ENCODE data around the gene GFAP.

The GFAP gene

DNA sequence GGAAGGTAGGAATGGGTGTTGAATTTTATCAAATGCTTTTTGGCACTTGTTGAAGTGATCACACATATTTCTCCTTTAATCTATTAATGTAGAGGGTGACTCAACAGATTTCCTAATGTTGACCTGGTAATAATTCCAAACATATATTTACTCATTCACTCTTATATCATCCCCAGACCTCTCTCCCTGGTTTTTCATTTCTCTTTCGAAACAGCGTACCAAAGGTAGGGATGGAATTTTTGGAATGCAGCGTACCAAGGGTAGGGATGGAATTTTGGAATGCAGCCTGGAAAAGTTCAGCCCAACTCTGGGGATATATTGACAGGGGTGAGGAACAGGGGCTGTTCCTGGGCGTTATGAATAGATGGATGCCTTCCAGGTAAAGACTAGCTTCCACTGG lies 25.0 kb upstream of the GFAP start:
- TF ChIP-seq, protein P1, sequence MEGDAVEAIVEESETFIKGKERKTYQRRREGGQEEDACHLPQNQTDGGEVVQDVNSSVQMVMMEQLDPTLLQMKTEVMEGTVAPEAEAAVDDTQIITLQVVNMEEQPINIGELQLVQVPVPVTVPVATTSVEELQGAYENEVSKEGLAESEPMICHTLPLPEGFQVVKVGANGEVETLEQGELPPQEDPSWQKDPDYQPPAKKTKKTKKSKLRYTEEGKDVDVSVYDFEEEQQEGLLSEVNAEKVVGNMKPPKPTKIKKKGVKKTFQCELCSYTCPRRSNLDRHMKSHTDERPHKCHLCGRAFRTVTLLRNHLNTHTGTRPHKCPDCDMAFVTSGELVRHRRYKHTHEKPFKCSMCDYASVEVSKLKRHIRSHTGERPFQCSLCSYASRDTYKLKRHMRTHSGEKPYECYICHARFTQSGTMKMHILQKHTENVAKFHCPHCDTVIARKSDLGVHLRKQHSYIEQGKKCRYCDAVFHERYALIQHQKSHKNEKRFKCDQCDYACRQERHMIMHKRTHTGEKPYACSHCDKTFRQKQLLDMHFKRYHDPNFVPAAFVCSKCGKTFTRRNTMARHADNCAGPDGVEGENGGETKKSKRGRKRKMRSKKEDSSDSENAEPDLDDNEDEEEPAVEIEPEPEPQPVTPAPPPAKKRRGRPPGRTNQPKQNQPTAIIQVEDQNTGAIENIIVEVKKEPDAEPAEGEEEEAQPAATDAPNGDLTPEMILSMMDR (conservative IDR thresholded peaks at IDR 0.05): no peak
- H3K27ac ChIP-seq: no peak overlapping the region

DNA sequence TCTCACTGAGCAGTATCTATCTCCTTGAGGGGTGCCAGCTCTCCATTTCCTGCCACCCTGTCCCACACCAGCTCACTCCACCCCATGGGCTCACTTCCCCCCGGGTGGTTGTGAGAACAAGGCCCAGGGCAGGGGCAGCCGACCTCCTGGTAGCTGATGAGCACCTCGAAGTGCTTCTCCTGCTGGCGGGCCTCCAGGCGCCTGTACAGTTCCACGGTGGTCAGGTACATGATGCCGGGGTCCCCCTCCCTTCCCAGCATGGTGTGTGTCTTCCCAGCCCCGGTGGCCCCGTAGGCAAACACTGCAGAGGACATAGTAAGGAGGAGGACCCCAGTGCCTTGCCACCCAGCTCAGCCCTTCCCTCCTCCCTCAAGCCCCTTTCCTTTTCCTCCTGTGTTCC lies 19.8 kb upstream of the GFAP start:
- TF ChIP-seq, protein P1 (conservative IDR thresholded peaks at IDR 0.05): no peak
- H3K27ac ChIP-seq: no peak overlapping the region

DNA sequence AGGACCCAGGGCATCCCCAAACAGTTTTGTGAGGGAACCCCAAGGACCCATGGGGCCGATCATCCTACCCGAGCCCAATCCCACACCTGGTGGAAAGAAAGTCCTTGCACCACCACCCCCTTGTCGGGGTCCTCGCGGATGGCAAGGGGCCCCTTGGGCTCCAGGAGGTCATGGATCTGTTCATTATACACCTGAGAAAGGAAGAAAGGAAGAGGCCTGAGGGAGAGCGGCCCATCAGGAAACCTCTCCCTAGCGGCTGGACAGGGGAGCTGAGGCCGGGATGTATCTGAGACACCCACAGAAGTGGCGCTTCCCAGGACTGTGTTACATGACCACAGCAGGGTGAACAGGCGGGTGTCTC lies 19.4 kb upstream of the GFAP start:
- no peak overlapping the region for H3K27ac ChIP-seq
- TF ChIP-seq, protein P1 (conservative IDR thresholded peaks at IDR 0.05): no peak

DNA sequence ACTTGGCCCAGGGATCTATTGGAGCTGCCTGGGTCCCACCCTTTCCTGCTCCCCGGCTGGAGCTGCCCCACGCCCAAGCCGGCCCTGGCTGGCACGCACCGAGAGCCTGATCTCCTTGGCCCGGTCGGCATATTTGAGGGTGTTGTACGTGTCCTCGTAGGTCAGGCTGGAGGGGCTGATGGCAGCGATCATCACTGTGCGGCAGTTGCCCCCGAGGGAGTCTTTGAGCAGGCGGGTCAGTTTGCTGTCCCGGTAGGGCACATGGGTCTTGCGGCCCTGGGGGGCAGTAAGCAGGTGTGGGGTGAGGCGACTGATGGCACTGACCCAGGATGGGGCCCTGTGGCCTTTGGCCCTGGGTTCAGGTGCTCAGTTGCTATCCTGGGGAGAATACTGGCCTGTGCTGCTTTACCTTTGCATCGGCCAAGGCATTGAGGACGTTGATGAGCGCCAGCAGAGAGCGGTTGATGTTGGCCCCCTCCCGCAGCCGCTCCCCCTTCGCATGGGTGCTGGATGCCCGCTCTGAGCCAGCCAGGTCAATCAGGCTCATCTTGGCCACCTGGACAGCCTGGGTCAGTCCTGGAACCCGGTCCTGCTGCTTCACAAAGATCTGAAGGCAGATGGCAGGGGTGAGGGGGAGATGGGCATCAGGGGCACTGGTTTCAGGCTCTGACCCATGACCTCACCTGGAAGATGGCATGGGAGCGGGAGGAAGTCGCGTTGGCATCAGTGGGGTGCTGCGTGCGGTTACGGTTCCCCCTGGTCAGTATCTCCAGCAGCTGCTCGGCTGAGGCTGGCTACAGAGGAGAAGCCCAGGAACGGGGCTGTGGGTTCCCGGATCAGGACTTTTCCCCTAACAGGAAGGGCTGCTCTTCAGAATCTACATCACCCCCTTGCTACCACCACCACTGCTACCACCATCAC lies 18.8 kb upstream of the GFAP start:
- TF ChIP-seq, protein P1 (conservative IDR thresholded peaks at IDR 0.05): no peak
- H3K27ac ChIP-seq: no peak overlapping the region

DNA sequence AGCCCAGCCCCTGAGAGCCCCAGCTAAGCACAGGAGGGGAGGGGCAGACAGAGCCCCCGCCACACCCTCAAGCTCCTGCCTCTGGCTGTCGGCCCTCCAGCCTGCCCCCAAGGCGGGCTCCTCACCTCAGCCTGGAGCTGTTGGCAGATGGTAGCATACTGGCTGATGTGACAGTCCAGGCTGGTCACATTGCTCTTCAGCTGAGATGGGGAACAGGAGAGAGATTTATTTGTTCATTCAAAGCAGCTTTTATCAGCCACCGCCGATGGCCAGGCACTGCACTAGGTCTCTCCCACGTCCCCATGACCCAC lies 17.4 kb upstream of the GFAP start:
- H3K27ac ChIP-seq: no peak overlapping the region
- TF ChIP-seq, protein P1 (conservative IDR thresholded peaks at IDR 0.05): no peak

DNA sequence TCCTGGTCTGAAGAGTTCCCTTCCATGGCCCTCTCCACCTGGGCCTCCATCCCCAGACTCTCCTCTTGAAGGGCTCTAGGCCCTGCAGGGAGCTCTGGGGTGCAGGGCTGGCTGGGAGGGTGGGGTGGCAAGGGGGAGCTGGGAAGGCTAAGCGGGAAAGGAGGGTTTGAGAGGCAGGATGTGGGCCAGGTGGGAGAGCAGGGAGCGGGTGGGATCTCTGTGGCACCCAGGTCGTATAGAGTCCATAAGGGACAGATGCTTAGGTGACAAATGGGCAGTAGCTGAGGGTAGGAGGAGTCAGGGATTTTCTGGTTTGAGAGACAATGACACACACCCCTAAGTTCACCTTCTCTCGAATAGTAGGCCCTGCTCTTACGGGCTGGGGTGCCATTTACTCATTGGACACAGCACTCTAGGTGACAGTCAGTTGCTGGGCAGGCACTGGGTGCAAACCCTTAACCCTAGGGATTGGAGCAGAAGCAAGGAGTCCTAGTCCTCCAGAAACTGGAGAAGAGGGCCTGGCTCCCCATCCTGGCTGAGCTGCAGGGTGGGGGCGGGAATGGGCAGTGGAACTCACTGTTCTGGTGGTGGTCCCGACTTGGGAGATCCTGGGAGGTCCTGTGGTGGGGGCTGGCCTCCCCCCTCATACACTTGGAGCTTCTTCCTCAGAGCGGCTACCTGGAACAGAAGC lies 16.9 kb upstream of the GFAP start:
- TF ChIP-seq, protein P1 (conservative IDR thresholded peaks at IDR 0.05): no peak
- H3K27ac ChIP-seq: no peak overlapping the region

DNA sequence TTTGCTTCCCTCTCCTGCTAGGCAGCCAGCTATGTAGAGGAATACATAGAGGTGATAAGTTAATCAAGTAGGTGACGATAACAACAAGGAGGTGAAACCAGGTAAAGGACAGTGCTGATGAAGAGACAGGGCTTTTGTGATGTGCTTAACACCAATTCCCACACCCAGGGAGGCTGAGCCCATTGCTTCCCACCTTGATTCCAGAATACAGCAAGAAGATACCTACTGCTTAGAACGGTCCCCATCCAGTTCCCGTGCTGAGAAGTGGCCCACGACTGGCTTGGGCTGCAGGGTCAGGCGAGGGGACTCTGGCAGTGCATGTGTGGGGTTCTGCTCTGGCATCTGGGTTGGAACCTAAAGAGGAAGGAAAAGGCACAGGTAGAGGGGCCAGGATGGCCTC lies 16.1 kb upstream of the GFAP start:
- TF ChIP-seq, protein P1 (conservative IDR thresholded peaks at IDR 0.05): no peak
- no peak overlapping the region for H3K27ac ChIP-seq
